Thyroid gland (tissue), 4 donors: ENCODE measurements around the gene IL2RA.
"Not testable (repeated sequence)": the region's sequence is repeated elsewhere in the genome, so short reads cannot be mapped to it uniquely, and the experiment has no call there.

ENCODE experiments used
- CTCF ChIP-seq, 6 experiments: fragments of 200-600 bp in 3 of 6; fragments of 450-650 bp in 3 of 6; sonication (generic) in 3 of 6; IDR thresholded peaks; one replicate each; pipeline ENCODE4 v1.5.1; 2016 to 2019; ENCODE audit warnings: antibody characterized with exemption in 6 of 6, mild to moderate bottlenecking in 2 of 6, inconsistent platforms in 1 of 6, moderate library complexity in 1 of 6
- POLR2A ChIP-seq, 2 donors: fragments of 450-650 bp; IDR thresholded peaks; one replicate each; pipeline ENCODE4 v1.6.1; 2017; ENCODE audit warnings: antibody characterized with exemption in 2 of 2, mild to moderate bottlenecking in 2 of 2, moderate library complexity in 1 of 2

DNA sequence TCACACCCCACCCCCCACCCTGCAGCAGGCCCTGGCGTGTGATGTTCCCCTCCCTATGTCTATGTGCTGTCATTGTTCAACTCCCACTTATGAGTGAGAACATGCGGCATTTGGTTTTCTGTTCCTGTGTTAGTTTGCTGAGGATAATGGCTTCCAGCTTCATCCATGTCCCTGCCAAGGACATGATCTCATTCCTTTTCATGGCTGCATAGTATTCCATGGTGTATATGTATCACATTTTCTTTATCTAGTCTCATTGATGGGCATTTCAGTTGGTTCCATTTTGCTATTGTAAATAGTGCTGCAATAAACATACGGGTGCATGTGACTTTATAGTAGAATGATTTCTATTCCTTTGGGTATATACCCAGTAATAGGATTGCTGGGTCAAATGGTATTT is 2.6 kb upstream of the IL2RA start:
- TF ChIP-seq CTCF, POLR2A (IDR thresholded peaks at IDR 0.05): not testable (repeated sequence)
